SK-N-MC (cell line): ENCODE results near the gene CACFD1.

Source experiments
- EZH2 ChIP-seq: fragments of 200-600 bp; sonication (generic); IDR thresholded peaks from one replicate; pipeline ENCODE4 v1.6.1; 2017; ENCODE audit warnings: antibody characterized with exemption
- POLR2AphosphoS5 ChIP-seq: IDR thresholded peaks from 2 replicates; pipeline ENCODE4 v1.6.1; 2012; ENCODE audit warnings: mild to moderate bottlenecking, low read depth, low read length, borderline replicate concordance

GRCh38 chr9:133465984-133466383 is 6.2 kb downstream of the CACFD1 start:
- TF ChIP-seq POLR2AphosphoS5: no peak
- TF ChIP-seq EZH2: no peak
